Mesothelial cell of epicardium (in vitro differentiated cells): ENCODE measurements around the gene ELMO1. TPM values are rescaled to one million over a fixed set of nuclear protein-coding genes. Genes with fewer than 3 reads are reported as not detected.

ENCODE experiments used
- DNase-seq, 2 experiments: peaks; one replicate each; pipeline ENCODE4 v3.0.0; 2021; ENCODE audit warnings: low spot score in 2 of 2; ENCODE audit not compliant: unreplicated experiment in 2 of 2
- H3K27ac Mint-ChIP-seq: 2 replicates; pipeline ENCODE4 v1.8.0; 2021; ENCODE audit warnings: mixed read lengths
- H3K27me3 Mint-ChIP-seq: 2 replicates; pipeline ENCODE4 v1.8.0; 2021; ENCODE audit warnings: low read depth, mixed read lengths
- H3K36me3 Mint-ChIP-seq: 2 replicates; pipeline ENCODE4 v1.8.0; 2021; ENCODE audit warnings: mixed read lengths
- H3K4me1 Mint-ChIP-seq: 2 replicates; pipeline ENCODE4 v1.8.0; 2021; ENCODE audit warnings: mixed read lengths
- H3K4me3 Mint-ChIP-seq: 2 replicates; pipeline ENCODE4 v1.8.0; 2021; ENCODE audit warnings: mild to moderate bottlenecking, moderate library complexity, mixed read lengths
- H3K9me3 Mint-ChIP-seq: 2 replicates; pipeline ENCODE4 v1.8.0; 2021; ENCODE audit warnings: mixed read lengths
- CTCF ChIP-seq: fragments of 200-600 bp; sonication (generic); IDR thresholded peaks from one replicate; pipeline ENCODE4 v1.5.0; 2021; ENCODE audit warnings: antibody characterized with exemption; ENCODE audit not compliant: unreplicated experiment
- total RNA-seq: library from RNA; stranded (reverse); gene quantifications from 3 replicates; pipeline ENCODE4 v1.2.1, GENCODE V29; 2021

The ELMO1 gene
- total RNA-seq, 1 donor from 2014 or later, result 9.6 TPM

GRCh38 chr7:36874041-36874440 lies 574.6 kb downstream of the ELMO1 start:
- no peaks in the 10 kb centered on the region for H3K27me3 Mint-ChIP-seq
- no peaks in the 10 kb centered on the region for H3K9me3 Mint-ChIP-seq
- H3K27ac Mint-ChIP-seq, result no peak overlapping the region
- DNase-seq, result no peak
- H3K36me3 Mint-ChIP-seq, result no peaks in the 10 kb centered on the region
- no peak for TF ChIP-seq CTCF
- no peak overlapping the region for H3K4me3 Mint-ChIP-seq
- H3K4me1 Mint-ChIP-seq, result peaks cover 21% of the 10 kb centered on the region

- Mint-ChIP-seq H3K36me3 (no peaks in the 10 kb centered on the region), H3K27ac (no peak overlapping the region), H3K27me3 (no peaks in the 10 kb centered on the region), H3K4me1 (peaks cover 18% of the 10 kb centered on the region), H3K9me3 (no peaks in the 10 kb centered on the region), H3K4me3 (no peak overlapping the region)
- no peak for TF ChIP-seq CTCF
- no peak for DNase-seq
These were observed 576.8 kb downstream of the ELMO1 start for GRCh38 chr7:36871863-36872262.

GRCh38 chr7:36871355-36871738 lies 577.3 kb downstream of the ELMO1 start:
- Mint-ChIP-seq H3K36me3 (no peaks in the 10 kb centered on the region), H3K9me3 (no peaks in the 10 kb centered on the region), H3K4me3 (no peak overlapping the region), H3K27me3 (no peaks in the 10 kb centered on the region), H3K4me1 (peaks cover 18% of the 10 kb centered on the region), H3K27ac (peak overlapping the region; percentile 13)
- no peak for DNase-seq
- TF ChIP-seq CTCF, result no peak

- H3K27ac Mint-ChIP-seq, result peak overlapping the region; percentile 13
- H3K4me1 Mint-ChIP-seq, result peaks cover 15% of the 10 kb centered on the region
- no peaks in the 10 kb centered on the region for H3K27me3 Mint-ChIP-seq
- no peaks in the 10 kb centered on the region for H3K9me3 Mint-ChIP-seq
- DNase-seq, result no peak
- no peak for TF ChIP-seq CTCF
- no peak overlapping the region for H3K4me3 Mint-ChIP-seq
- no peaks in the 10 kb centered on the region for H3K36me3 Mint-ChIP-seq
These were observed 577.9 kb downstream of the ELMO1 start for GRCh38 chr7:36870625-36871354.

- Mint-ChIP-seq H3K27ac (no peak overlapping the region), H3K27me3 (no peaks in the 10 kb centered on the region), H3K4me1 (peaks cover 21% of the 10 kb centered on the region), H3K36me3 (no peaks in the 10 kb centered on the region), H3K9me3 (no peaks in the 10 kb centered on the region), H3K4me3 (no peak overlapping the region)
- DNase-seq, result no peak
- no peak for TF ChIP-seq CTCF
These were observed 579.8 kb downstream of the ELMO1 start for GRCh38 chr7:36868727-36869411.
